GM12801 (cell line): ENCODE data around the gene SHISAL2A.

ENCODE experiments used
- TF ChIP-seq, protein P1 (sequence below): IDR thresholded peaks from one replicate; pipeline ENCODE4 v1.5.1; 2011; ENCODE audit warnings: control low read depth; ENCODE audit not compliant: insufficient read length; ENCODE audit errors: extremely low read depth

The SHISAL2A gene

GRCh38 chr1:52634111-52634510 is 1.1 kb downstream of the SHISAL2A start:
- TF ChIP-seq, protein P1, sequence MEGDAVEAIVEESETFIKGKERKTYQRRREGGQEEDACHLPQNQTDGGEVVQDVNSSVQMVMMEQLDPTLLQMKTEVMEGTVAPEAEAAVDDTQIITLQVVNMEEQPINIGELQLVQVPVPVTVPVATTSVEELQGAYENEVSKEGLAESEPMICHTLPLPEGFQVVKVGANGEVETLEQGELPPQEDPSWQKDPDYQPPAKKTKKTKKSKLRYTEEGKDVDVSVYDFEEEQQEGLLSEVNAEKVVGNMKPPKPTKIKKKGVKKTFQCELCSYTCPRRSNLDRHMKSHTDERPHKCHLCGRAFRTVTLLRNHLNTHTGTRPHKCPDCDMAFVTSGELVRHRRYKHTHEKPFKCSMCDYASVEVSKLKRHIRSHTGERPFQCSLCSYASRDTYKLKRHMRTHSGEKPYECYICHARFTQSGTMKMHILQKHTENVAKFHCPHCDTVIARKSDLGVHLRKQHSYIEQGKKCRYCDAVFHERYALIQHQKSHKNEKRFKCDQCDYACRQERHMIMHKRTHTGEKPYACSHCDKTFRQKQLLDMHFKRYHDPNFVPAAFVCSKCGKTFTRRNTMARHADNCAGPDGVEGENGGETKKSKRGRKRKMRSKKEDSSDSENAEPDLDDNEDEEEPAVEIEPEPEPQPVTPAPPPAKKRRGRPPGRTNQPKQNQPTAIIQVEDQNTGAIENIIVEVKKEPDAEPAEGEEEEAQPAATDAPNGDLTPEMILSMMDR = no peak

- TF ChIP-seq, protein P1 = no peak
Measured at GRCh38 chr1:52635321-52636089, 2.5 kb downstream of the SHISAL2A start.

- TF ChIP-seq, protein P1 = no peak
Measured at GRCh38 chr1:52636721-52637695, 4.0 kb downstream of the SHISAL2A start.

DNA sequence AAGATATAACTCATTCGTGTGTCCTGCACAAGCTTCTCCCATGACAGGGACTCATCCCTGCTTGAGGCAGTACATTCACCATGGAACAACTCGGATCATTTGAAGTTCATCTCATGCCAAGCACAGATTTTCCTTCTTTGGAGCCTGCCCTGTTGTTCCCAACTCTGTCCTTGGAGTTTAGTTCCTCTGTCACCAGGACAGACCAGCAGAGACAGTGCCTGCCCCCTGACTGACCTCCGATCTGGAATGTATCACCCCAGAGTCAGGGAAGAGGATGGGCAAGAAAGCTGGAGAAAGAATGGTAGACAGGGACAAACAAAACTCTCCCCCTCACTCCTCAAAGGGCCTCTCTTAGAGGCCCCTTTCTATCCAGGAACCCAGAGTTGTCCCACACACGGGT is 5.0 kb downstream of the SHISAL2A start:
- TF ChIP-seq, protein P1 = no peak

- TF ChIP-seq, protein P1 = no peak
Measured at GRCh38 chr1:52640697-52641096, 7.7 kb downstream of the SHISAL2A start.

DNA sequence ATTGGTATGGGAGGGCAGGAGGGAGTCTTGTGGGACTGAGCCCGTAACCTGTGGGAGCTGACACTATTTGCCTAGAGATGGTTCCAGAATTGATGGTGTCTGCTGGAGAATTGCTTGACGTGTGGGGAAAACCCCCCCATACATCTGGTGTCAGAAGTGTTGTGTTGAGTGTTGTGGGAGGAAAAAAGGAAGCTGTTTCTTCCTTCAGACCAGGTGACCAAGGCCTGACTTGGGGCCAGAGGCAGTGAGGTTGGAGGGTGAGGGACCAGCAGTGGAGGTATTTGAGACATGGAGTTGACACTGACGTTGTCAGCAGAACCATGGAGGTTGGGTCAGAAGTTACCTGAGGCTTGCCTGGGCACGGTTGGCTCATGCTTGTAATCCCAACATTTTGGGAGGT is 8.3 kb downstream of the SHISAL2A start:
- TF ChIP-seq, protein P1 = no peak

DNA sequence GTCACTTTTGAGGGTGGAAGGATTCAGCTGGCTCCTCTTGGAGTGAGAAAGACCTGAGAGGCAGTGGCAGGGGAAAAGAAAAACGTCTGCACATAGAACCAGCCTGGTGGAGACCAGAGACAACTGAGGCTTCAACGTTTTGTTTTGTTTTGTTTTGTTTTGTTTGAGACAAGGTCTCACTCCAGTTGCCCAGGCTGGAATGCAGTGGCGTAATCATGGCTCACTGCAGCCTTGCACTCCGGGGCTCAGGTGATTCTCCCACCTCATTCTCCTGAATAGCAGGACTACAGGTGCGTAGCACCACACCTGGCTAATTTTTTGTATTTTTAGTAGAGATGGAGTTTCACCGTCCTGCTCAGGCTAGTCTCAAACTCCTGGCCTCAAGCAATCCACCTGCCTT is 12.3 kb downstream of the SHISAL2A start:
- TF ChIP-seq, protein P1 = no peak
